ENCODE data around the gene SYNM.

The SYNM gene

GRCh38 chr15:99140590-99140989 is 35.7 kb downstream of the SYNM start:
- no peak for DNase-seq (ENCODE audit: low read depth)

GRCh38 chr15:99141943-99142342 is 37.1 kb downstream of the SYNM start:
- no peak for DNase-seq (ENCODE audit: low read depth)

GRCh38 chr15:99142562-99142961 is 37.7 kb downstream of the SYNM start:
- no peak for DNase-seq (ENCODE audit: low read depth)

GRCh38 chr15:99143242-99143641 is 38.4 kb downstream of the SYNM start:
- no peak for DNase-seq (ENCODE audit: low read depth)

- DNase-seq (ENCODE audit: low read depth) = no peak
These were observed 39.1 kb downstream of the SYNM start for GRCh38 chr15:99143655-99144610.

GRCh38 chr15:99145005-99145404 is 40.1 kb downstream of the SYNM start:
- DNase-seq (ENCODE audit: low read depth) = no peak

- DNase-seq (ENCODE audit: low read depth) = no peak
These were observed 40.9 kb downstream of the SYNM start for GRCh38 chr15:99145778-99146177.

- DNase-seq (ENCODE audit: low read depth) = no peak
These were observed 41.8 kb downstream of the SYNM start for GRCh38 chr15:99146661-99147060.

- DNase-seq (ENCODE audit: low read depth) = no peak
These were observed 44.0 kb downstream of the SYNM start for GRCh38 chr15:99148851-99149276.

- DNase-seq (ENCODE audit: low read depth) = no peak
These were observed 44.5 kb downstream of the SYNM start for GRCh38 chr15:99149366-99149765.

GRCh38 chr15:99151156-99151555 is 46.3 kb downstream of the SYNM start:
- no peak for DNase-seq (ENCODE audit: low read depth)

- DNase-seq (ENCODE audit: low read depth) = no peak
These were observed 48.2 kb downstream of the SYNM start for GRCh38 chr15:99153026-99153535.

GRCh38 chr15:99154271-99154670 is 49.4 kb downstream of the SYNM start:
- DNase-seq (ENCODE audit: low read depth) = no peak

- no peak for DNase-seq (ENCODE audit: low read depth)
These were observed 51.1 kb downstream of the SYNM start for GRCh38 chr15:99155961-99156443.

- DNase-seq (ENCODE audit: low read depth) = no peak
These were observed 52.6 kb downstream of the SYNM start for GRCh38 chr15:99157456-99157855.

- DNase-seq (ENCODE audit: low read depth) = no peak
These were observed 53.9 kb downstream of the SYNM start for GRCh38 chr15:99158626-99159412.

- DNase-seq (ENCODE audit: low read depth) = no peak
These were observed 58.6 kb downstream of the SYNM start for GRCh38 chr15:99163271-99164062.

GRCh38 chr15:99164119-99164518 is 59.2 kb downstream of the SYNM start:
- no peak for DNase-seq (ENCODE audit: low read depth)

GRCh38 chr15:99165020-99165790 is 60.3 kb downstream of the SYNM start:
- no peak for DNase-seq (ENCODE audit: low read depth)

- DNase-seq (ENCODE audit: low read depth) = no peak
These were observed 61.2 kb downstream of the SYNM start for GRCh38 chr15:99165956-99166689.
